KMS-11 (cell line): Measurements from ENCODE around the gene CKAP2L.

Source experiments
- H2AFZ ChIP-seq: fragments of 200-600 bp; sonication (generic); 2 replicates; pipeline ENCODE4 v1.6.1; 2016; ENCODE audit warnings: antibody characterized with exemption, mixed run types, low read depth
- H3K27ac ChIP-seq: fragments of 200-600 bp; sonication (generic); 2 replicates; pipeline ENCODE4 v1.6.1; 2016; ENCODE audit warnings: mild to moderate bottlenecking, mixed run types
- H3K27me3 ChIP-seq: fragments of 200-600 bp; sonication (generic); 2 replicates; pipeline ENCODE4 v1.6.1; 2017; ENCODE audit warnings: mild to moderate bottlenecking, low read depth, mixed run types, moderate library complexity; ENCODE audit not compliant: insufficient read depth
- H3K36me3 ChIP-seq: fragments of 200-600 bp; sonication (generic); 2 replicates; pipeline ENCODE4 v1.6.1; 2017; ENCODE audit warnings: mild to moderate bottlenecking, mixed run types; ENCODE audit not compliant: insufficient read depth
- H3K4me1 ChIP-seq: fragments of 200-600 bp; sonication (generic); 2 replicates; pipeline ENCODE4 v1.6.1; 2016; ENCODE audit warnings: mild to moderate bottlenecking, low read depth, mixed run types; ENCODE audit not compliant: poor library complexity, severe bottlenecking
- H3K4me2 ChIP-seq: fragments of 200-600 bp; sonication (generic); 2 replicates; pipeline ENCODE4 v1.7.0; 2016; ENCODE audit warnings: mild to moderate bottlenecking, mixed run types
- H3K4me3 ChIP-seq: fragments of 200-600 bp; sonication (generic); IDR thresholded peaks from 2 replicates; pipeline ENCODE4 v1.6.1; 2017; ENCODE audit warnings: low read depth, low read length, mixed read lengths; ENCODE audit not compliant: insufficient read depth
- H3K79me2 ChIP-seq: fragments of 200-600 bp; sonication (generic); 2 replicates; pipeline ENCODE4 v1.6.1; 2016; ENCODE audit warnings: low read depth, mixed run types; ENCODE audit not compliant: insufficient read depth
- H3K9ac ChIP-seq: fragments of 200-600 bp; sonication (generic); 2 replicates; pipeline ENCODE4 v1.6.1; 2016; ENCODE audit warnings: mild to moderate bottlenecking, mixed run types
- H4K20me1 ChIP-seq: fragments of 200-600 bp; sonication (generic); 2 replicates; pipeline ENCODE4 v1.6.1; 2016; ENCODE audit warnings: mild to moderate bottlenecking, mixed run types; ENCODE audit not compliant: insufficient read depth
- TF ChIP-seq, protein P1 (sequence below): fragments of 200-600 bp; sonication (generic); conservative IDR thresholded peaks from 2 replicates; pipeline ENCODE4 v1.6.1; 2017; ENCODE audit warnings: low read depth, mild to moderate bottlenecking, antibody characterized with exemption, low read length, moderate library complexity, mixed read lengths

CKAP2L gene

DNA sequence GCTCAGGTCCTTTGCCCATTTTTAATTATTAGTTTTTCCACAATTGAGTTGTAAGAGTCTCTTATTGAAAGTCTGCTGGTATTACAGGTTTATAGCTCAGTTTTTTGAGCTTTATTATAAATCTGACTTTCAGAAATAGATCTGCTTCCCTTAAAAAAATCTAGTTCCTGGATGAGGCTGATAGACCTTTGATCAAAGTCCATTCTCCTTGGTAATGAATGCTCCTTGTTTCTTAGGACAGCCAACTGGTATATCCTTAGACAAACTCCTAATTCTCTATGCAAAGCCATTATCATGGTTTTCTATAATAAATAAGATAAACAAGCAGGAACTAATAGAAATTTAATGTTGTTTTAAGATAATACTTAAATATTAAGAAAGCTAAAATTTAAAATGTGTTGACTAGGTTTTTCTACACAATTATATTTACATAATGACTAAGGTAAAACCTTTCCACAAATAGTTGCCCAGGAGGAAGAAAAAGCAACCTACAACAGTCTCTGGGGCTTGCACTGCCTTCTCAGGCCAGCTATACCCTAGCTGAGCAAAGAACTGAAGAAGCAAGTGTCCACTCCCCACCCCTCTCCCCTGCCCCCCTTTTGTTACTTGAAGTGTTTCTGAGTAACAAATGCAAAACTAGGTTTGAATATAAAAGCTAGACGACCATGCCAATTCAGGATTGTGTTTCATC, 26.7 kb downstream of the CKAP2L start:
- Histone ChIP-seq H3K36me3 (no peaks in the 10 kb centered on the region), H3K4me2 (no peak overlapping the region), H2AFZ (no peak overlapping the region)

DNA sequence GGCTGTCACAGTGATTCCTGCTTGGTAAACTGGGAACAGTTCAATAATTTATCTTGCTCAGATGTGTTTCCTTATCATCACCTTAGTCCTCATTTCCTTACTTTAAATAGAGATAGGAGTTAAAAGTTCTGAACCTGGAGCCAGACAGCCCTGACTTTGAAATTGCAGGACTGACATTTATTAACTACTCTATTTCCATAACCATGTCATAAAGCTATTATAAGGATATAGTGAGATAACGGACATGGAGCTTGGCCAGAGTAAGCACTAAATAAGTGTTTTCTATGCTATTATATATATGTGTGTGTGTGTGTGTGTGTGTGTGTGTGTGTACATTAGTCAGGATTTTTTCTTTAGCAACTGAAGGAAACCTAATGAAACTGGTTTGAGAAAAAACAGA, 30.5 kb downstream of the CKAP2L start:
- Histone ChIP-seq H3K79me2 (no peaks in the 10 kb centered on the region), H3K4me3 (no peak overlapping the region), H4K20me1 (no peaks in the 10 kb centered on the region), H2AFZ (no peak overlapping the region), H3K4me2 (no peak overlapping the region), H3K27me3 (no peaks in the 10 kb centered on the region), H3K36me3 (no peaks in the 10 kb centered on the region), H3K9ac (no peak overlapping the region), H3K4me1 (no peaks in the 10 kb centered on the region), H3K27ac (no peak overlapping the region)
- TF ChIP-seq, protein P1, sequence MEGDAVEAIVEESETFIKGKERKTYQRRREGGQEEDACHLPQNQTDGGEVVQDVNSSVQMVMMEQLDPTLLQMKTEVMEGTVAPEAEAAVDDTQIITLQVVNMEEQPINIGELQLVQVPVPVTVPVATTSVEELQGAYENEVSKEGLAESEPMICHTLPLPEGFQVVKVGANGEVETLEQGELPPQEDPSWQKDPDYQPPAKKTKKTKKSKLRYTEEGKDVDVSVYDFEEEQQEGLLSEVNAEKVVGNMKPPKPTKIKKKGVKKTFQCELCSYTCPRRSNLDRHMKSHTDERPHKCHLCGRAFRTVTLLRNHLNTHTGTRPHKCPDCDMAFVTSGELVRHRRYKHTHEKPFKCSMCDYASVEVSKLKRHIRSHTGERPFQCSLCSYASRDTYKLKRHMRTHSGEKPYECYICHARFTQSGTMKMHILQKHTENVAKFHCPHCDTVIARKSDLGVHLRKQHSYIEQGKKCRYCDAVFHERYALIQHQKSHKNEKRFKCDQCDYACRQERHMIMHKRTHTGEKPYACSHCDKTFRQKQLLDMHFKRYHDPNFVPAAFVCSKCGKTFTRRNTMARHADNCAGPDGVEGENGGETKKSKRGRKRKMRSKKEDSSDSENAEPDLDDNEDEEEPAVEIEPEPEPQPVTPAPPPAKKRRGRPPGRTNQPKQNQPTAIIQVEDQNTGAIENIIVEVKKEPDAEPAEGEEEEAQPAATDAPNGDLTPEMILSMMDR = no peak

More for the DNA sequence above, 26.7 kb downstream of the CKAP2L start:
- Histone ChIP-seq H3K4me1 (no peaks in the 10 kb centered on the region), H3K9ac (no peak overlapping the region), H3K79me2 (no peaks in the 10 kb centered on the region), H3K27me3 (no peaks in the 10 kb centered on the region), H3K4me3 (no peak overlapping the region), H4K20me1 (no peaks in the 10 kb centered on the region), H3K27ac (no peak overlapping the region)
- TF ChIP-seq, protein P1 = no peak

DNA sequence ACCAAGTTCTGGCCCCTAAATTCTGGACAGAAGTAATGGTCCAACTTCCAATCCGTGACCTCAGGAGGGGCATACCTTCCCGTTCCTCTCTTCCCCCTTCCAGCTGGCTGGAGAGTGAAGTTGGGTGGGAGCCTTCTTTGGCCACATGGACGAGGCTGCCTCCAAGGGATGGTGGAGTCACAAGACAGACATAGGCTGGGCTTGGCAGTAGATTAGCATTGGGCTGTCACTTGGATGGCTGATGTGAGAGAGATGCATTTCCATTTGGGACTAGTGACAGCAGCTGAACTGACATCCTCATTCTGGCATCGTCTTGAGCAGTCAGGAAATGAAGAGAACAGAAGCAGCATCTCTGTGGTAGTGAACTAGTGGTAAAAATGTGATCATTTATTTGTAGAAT, 31.0 kb downstream of the CKAP2L start:
- no peak overlapping the region for H3K4me2 ChIP-seq
- H4K20me1 ChIP-seq = no peaks in the 10 kb centered on the region
- H3K36me3 ChIP-seq = no peaks in the 10 kb centered on the region
- no peaks in the 10 kb centered on the region for H3K27me3 ChIP-seq
- H2AFZ ChIP-seq = no peak overlapping the region
- no peak overlapping the region for H3K4me3 ChIP-seq
- no peaks in the 10 kb centered on the region for H3K4me1 ChIP-seq
- no peak overlapping the region for H3K27ac ChIP-seq
- H3K9ac ChIP-seq = no peak overlapping the region
- TF ChIP-seq, protein P1 = no peak
- no peaks in the 10 kb centered on the region for H3K79me2 ChIP-seq

DNA sequence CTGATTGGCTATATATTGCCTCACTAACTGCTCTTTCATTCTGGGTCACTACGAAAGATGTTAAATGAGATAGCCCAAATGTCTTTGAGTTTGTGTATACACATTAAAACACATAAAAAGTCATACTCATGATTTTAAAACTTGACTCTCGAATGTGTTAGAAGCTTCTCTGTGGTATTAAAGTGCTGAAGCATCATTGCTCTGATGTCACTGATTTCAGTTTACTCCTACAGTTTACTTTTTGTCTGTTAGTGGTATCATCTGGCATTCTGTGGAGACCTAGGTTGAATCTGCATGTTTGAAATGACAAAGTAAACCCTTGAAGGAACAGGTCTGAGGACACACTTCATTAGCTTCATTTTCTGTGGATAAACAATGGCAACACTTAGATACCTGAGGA, 32.9 kb downstream of the CKAP2L start:
- Histone ChIP-seq H3K36me3 (no peaks in the 10 kb centered on the region), H3K4me2 (no peak overlapping the region), H3K79me2 (no peaks in the 10 kb centered on the region), H2AFZ (no peak overlapping the region), H3K4me3 (no peak overlapping the region), H3K27me3 (no peaks in the 10 kb centered on the region), H4K20me1 (no peaks in the 10 kb centered on the region), H3K27ac (no peak overlapping the region), H3K4me1 (no peaks in the 10 kb centered on the region), H3K9ac (no peak overlapping the region)
- TF ChIP-seq, protein P1 = no peak
